SU-DHL-6 (cell line): Measurements from ENCODE around the gene SPG7.

Experiments used
- EZH2phosphoT487 ChIP-seq: fragments of 200-600 bp; sonication (generic), shearing (Covaris generic); conservative IDR thresholded peaks from 2 replicates; pipeline ENCODE4 v1.6.1; 2018; ENCODE audit warnings: mild to moderate bottlenecking, antibody characterized with exemption, low read length, moderate library complexity, mixed read lengths
- TF ChIP-seq, protein P1 (sequence below): fragments of 200-600 bp; sonication (generic); IDR thresholded peaks from one replicate; pipeline ENCODE4 v1.5.1; 2017; ENCODE audit warnings: antibody characterized with exemption, mild to moderate bottlenecking, low read length, moderate library complexity; ENCODE audit not compliant: insufficient read depth, poor library complexity, severe bottlenecking

- TF ChIP-seq, protein P1, sequence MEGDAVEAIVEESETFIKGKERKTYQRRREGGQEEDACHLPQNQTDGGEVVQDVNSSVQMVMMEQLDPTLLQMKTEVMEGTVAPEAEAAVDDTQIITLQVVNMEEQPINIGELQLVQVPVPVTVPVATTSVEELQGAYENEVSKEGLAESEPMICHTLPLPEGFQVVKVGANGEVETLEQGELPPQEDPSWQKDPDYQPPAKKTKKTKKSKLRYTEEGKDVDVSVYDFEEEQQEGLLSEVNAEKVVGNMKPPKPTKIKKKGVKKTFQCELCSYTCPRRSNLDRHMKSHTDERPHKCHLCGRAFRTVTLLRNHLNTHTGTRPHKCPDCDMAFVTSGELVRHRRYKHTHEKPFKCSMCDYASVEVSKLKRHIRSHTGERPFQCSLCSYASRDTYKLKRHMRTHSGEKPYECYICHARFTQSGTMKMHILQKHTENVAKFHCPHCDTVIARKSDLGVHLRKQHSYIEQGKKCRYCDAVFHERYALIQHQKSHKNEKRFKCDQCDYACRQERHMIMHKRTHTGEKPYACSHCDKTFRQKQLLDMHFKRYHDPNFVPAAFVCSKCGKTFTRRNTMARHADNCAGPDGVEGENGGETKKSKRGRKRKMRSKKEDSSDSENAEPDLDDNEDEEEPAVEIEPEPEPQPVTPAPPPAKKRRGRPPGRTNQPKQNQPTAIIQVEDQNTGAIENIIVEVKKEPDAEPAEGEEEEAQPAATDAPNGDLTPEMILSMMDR: no peak
- no peak for TF ChIP-seq EZH2phosphoT487
Observed at GRCh38 chr16:89525146-89525913, 17.1 kb downstream of the SPG7 start.
